ENCODE data around the gene USB1. TPM values are rescaled to one million over a fixed set of nuclear protein-coding genes. Genes with fewer than 3 reads are reported as not detected.
A peak's percentile ranks its signal among the peaks of the same experiment; 100 is the strongest.

Gene USB1
- total RNA-seq, 4 donors from 2014 or later: 31.4 to 79.0 (median 60.0) TPM

DNA sequence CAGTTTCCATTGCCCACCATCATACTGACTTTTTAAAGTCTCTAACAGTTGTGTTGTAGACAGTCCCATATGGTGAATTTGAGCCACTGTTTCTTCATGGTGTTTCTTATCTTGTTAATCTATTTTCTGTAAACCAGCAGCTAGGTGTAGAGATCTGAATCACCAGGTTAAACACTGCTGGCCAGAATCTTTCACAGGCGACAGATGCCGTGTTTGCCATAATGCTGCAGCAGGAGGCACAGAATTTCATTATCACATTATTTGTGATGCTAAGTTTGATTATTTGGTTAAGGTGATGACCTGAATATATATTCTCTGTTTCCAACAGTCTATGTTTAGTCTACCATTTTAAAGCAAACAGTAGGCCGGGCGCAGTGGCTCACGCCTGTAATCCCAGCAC is 18.8 kb upstream of the USB1 start:
- no peak for DNase-seq
- Histone ChIP-seq H3K9me3 (no peaks in the 10 kb centered on the region), H3K4me1 (peaks cover 5 to 20% of the 10 kb centered on the region in 2 donors), H3K4me3 (replicated peaks in 1 of 3) (no peak overlapping the region), H3K27me3 (no peaks in the 10 kb centered on the region), H3K36me3 (no peaks in the 10 kb centered on the region), H3K27ac (no peak overlapping the region)
- intact Hi-C loops (cut with DNase I): no loop called here
- WGBS, 2 donors: 82 to 87% methylated on average over 5 of the region's 5 CpGs
- no peak for TF ChIP-seq POLR2A (IDR thresholded peaks at IDR 0.05)
- TF ChIP-seq, protein P1, sequence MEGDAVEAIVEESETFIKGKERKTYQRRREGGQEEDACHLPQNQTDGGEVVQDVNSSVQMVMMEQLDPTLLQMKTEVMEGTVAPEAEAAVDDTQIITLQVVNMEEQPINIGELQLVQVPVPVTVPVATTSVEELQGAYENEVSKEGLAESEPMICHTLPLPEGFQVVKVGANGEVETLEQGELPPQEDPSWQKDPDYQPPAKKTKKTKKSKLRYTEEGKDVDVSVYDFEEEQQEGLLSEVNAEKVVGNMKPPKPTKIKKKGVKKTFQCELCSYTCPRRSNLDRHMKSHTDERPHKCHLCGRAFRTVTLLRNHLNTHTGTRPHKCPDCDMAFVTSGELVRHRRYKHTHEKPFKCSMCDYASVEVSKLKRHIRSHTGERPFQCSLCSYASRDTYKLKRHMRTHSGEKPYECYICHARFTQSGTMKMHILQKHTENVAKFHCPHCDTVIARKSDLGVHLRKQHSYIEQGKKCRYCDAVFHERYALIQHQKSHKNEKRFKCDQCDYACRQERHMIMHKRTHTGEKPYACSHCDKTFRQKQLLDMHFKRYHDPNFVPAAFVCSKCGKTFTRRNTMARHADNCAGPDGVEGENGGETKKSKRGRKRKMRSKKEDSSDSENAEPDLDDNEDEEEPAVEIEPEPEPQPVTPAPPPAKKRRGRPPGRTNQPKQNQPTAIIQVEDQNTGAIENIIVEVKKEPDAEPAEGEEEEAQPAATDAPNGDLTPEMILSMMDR (IDR thresholded peaks at IDR 0.05): no peak

GRCh38 chr16:57984443-57985203 is 16.6 kb upstream of the USB1 start:
- peak; percentile 94 for DNase-seq
- WGBS, 2 donors: 22 to 32% methylated on average over 21 to 25 of the region's 64 CpGs
- Histone ChIP-seq H3K36me3 (no peaks in the 10 kb centered on the region), H3K9me3 (no peaks in the 10 kb centered on the region), H3K27me3 (no peaks in the 10 kb centered on the region), H3K4me3 (replicated peaks in 1 of 3) (peak overlapping the region; percentile 5 to 38 (median 17)), H3K4me1 (peaks cover 13 to 37% of the 10 kb centered on the region in 2 donors), H3K27ac (peak overlapping the region; percentile 54 to 70 (median 63))
- TF ChIP-seq POLR2A (IDR thresholded peaks at IDR 0.05): peak in 1 of 2 donors; percentile 26
- TF ChIP-seq, protein P1 (IDR thresholded peaks at IDR 0.05): no peak
- intact Hi-C loops (cut with DNase I): no loop called here

DNA sequence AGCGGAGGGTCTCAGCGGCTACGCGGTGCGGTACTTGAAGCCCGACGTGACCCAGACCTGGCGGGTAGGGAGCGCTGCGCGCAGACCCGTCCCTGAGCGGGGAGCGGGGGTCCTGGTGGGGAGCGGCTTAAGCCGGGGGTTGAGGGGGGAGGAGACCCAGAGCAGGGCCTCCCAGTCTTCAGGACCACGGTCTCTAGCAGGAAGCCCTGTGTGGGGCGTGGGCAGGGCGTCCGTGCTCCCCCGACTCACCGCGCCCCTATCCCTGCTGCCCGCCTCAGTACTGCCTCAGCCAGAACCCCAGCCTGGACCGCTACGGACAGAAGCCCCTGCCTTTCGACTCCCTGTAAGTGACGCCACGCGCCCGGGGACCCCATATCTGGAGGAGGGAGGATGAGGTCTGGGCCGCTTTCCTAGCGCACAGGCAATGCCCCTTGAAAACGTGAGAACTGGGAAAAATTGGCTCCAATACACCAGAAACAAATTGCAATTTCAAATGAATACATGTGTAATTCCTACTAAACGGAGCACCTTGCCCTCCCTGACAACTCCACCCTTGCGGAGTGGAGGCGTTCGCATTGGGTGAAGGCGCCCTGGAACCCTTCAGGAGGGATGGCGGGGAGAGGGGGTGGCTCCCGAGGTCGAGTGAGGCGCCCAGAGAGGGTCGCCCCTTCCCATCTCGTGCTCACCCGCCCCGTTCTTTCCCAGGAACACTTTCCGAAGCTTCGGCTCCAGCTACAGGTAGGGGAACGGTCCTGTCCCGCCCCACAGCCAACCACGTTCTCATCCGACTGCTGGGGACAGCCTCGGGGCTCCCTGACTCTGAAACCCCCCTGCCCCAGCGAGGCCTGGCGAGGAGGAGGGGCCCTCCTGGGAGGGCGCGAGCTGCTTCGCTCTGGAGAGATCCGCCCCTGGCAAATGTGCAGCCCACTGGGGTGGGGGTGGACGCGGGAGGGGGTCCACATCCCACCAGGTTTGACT is 15.7 kb upstream of the USB1 start:
- peak; percentile 29 to 36 for DNase-seq
- Histone ChIP-seq H3K36me3 (no peaks in the 10 kb centered on the region), H3K4me1 (peaks cover 17 to 42% of the 10 kb centered on the region in 2 donors), H3K27me3 (no peaks in the 10 kb centered on the region), H3K4me3 (replicated peaks in 1 of 3) (peak overlapping the region; percentile 5 to 38 (median 17)), H3K27ac (peak overlapping the region; percentile 54 to 70 (median 63)), H3K9me3 (no peaks in the 10 kb centered on the region)
- WGBS, 2 donors: 50 to 54% methylated on average over 22 to 25 of the region's 62 CpGs
- intact Hi-C loops (cut with DNase I): no loop called here
- TF ChIP-seq, protein P1 (IDR thresholded peaks at IDR 0.05): no peak
- TF ChIP-seq POLR2A (IDR thresholded peaks at IDR 0.05): no peak

DNA sequence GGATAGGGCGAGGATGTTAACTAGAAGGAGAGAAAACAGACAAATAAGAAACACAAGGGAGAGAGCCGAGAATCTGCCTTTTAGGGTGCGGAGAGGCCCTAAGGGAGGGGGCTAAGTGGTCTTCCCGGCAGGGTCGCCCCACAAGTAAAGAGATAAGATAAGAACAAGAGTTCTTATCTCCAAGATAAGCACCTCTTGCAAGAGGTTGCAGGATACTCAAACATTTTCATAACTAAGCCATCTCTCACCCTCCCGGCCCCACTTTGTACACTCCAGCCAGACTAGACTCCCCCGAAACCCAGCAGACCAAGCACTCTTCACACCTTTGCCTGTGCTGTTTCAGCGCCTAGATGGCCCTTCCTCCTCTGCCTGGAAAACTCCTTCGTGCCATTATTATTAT is 15.0 kb upstream of the USB1 start:
- intact Hi-C loops (cut with DNase I): no loop called here
- H3K4me3 ChIP-seq (replicated peaks in 1 of 3): no peak overlapping the region

More for the DNA sequence above, 15.0 kb upstream of the USB1 start:
- H3K27ac ChIP-seq: peak overlapping the region in 1 of 3 donors; percentile 54
- no peaks in the 10 kb centered on the region for H3K27me3 ChIP-seq
- H3K4me1 ChIP-seq: peaks cover 17 to 42% of the 10 kb centered on the region in 2 donors
- WGBS, 2 donors: 73 to 78% methylated on average over 9 of the region's 9 CpGs
- H3K9me3 ChIP-seq: no peaks in the 10 kb centered on the region
- no peak for TF ChIP-seq POLR2A (IDR thresholded peaks at IDR 0.05)
- TF ChIP-seq, protein P1 (IDR thresholded peaks at IDR 0.05): no peak
- no peak for DNase-seq
- no peaks in the 10 kb centered on the region for H3K36me3 ChIP-seq

Data from thyroid gland (tissue), 4 donors.